ENCODE results near the gene TCEA2. TPM values are rescaled to one million over a fixed set of nuclear protein-coding genes. Genes with fewer than 3 reads are reported as not detected.
A peak's percentile ranks its signal among the peaks of the same experiment; 100 is the strongest.

The TCEA2 gene
- total and polyA plus RNA-seq, 8 donors = 11.6 to 52.9 (median 14.1) TPM

- no peaks in the 10 kb centered on the region for H3K9me3 ChIP-seq
- H3K4me1 ChIP-seq = peaks cover 0 to 10% (median 6%) of the 10 kb centered on the region in 3 donors
- DNase-seq = peak in 1 of 6 donors; percentile 23
- no peak for FAIRE-seq
- no peak overlapping the region for H3K27ac ChIP-seq
- H3K27me3 ChIP-seq = no peaks in the 10 kb centered on the region
- no peak for ATAC-seq
- intact Hi-C loops (cut with DNase I) = no loop called here
- no peaks in the 10 kb centered on the region for H3K36me3 ChIP-seq
- TF ChIP-seq, protein P1, sequence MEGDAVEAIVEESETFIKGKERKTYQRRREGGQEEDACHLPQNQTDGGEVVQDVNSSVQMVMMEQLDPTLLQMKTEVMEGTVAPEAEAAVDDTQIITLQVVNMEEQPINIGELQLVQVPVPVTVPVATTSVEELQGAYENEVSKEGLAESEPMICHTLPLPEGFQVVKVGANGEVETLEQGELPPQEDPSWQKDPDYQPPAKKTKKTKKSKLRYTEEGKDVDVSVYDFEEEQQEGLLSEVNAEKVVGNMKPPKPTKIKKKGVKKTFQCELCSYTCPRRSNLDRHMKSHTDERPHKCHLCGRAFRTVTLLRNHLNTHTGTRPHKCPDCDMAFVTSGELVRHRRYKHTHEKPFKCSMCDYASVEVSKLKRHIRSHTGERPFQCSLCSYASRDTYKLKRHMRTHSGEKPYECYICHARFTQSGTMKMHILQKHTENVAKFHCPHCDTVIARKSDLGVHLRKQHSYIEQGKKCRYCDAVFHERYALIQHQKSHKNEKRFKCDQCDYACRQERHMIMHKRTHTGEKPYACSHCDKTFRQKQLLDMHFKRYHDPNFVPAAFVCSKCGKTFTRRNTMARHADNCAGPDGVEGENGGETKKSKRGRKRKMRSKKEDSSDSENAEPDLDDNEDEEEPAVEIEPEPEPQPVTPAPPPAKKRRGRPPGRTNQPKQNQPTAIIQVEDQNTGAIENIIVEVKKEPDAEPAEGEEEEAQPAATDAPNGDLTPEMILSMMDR (IDR thresholded peaks at IDR 0.05) = no peak
- 87 to 94% methylated on average over 7 to 8 of the region's 8 CpGs for WGBS, 2 donors
- H3K4me3 ChIP-seq = peak overlapping the region in 1 of 4 donors; percentile 83
These were observed 14.1 kb downstream of the TCEA2 start for GRCh38 chr20:64077094-64077493.

DNA sequence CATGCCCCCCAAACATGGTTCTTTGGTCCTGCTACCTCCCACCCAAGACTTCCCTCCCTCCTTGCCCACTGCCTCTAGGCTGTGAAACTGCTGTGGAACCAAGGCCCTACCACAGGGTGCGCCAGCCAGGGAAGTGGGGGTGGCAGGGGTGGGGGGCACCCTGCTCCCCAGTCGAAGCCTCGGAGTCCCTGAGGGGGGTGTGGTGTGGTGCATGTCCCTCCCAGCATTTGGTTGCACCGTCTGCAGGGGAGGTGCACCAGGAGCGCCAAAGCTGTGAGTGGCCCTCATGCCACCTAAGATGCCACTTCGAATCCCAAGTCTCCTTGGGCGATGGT is 14.5 kb downstream of the TCEA2 start:
- Histone ChIP-seq H3K27ac (no peak overlapping the region), H3K4me1 (peaks cover 0 to 10% (median 6%) of the 10 kb centered on the region in 3 donors), H3K27me3 (no peaks in the 10 kb centered on the region), H3K4me3 (peak overlapping the region in 1 of 4 donors; percentile 83), H3K36me3 (no peaks in the 10 kb centered on the region), H3K9me3 (no peaks in the 10 kb centered on the region)
- no peak for FAIRE-seq
- WGBS, 2 donors = 73 to 84% methylated on average over 7 of the region's 7 CpGs
- TF ChIP-seq, protein P1 (IDR thresholded peaks at IDR 0.05) = no peak
- peak in 1 of 6 donors; percentile 20 for DNase-seq
- intact Hi-C loops (cut with DNase I) = no loop called here
- ATAC-seq = no peak

GRCh38 chr20:64077876-64078551 is 15.0 kb downstream of the TCEA2 start:
- Histone ChIP-seq H3K27ac (no peak overlapping the region), H3K4me3 (peak overlapping the region in 1 of 4 donors; percentile 83), H3K27me3 (no peaks in the 10 kb centered on the region), H3K9me3 (no peaks in the 10 kb centered on the region), H3K4me1 (peaks cover 0 to 10% (median 6%) of the 10 kb centered on the region in 3 donors), H3K36me3 (no peaks in the 10 kb centered on the region)
- intact Hi-C loops (cut with DNase I) = no loop called here
- no peak for ATAC-seq
- FAIRE-seq = no peak
- TF ChIP-seq, protein P1 (IDR thresholded peaks at IDR 0.05) = no peak
- 73 to 79% methylated on average over 15 of the region's 15 CpGs for WGBS, 2 donors
- DNase-seq = no peak

GRCh38 chr20:64078934-64079272 is 15.9 kb downstream of the TCEA2 start:
- H3K36me3 ChIP-seq = no peaks in the 10 kb centered on the region
- FAIRE-seq = no peak
- no peaks in the 10 kb centered on the region for H3K27me3 ChIP-seq
- intact Hi-C loops (cut with DNase I) = no loop called here
- H3K4me1 ChIP-seq = peaks cover 2 to 11% (median 6%) of the 10 kb centered on the region in 3 donors
- no peak for DNase-seq
- ATAC-seq = no peak
- TF ChIP-seq, protein P1 (IDR thresholded peaks at IDR 0.05) = no peak
- H3K9me3 ChIP-seq = no peaks in the 10 kb centered on the region
- 33 to 43% methylated on average over 3 to 4 of the region's 4 CpGs for WGBS, 2 donors
- peak overlapping the region; percentile 29 to 83 (median 75) for H3K4me3 ChIP-seq
- H3K27ac ChIP-seq = peak overlapping the region in 2 of 4 donors; percentile 55 to 73
